ENCODE data around the gene DDX10. TPM values are rescaled to one million over a fixed set of nuclear protein-coding genes. Genes with fewer than 3 reads are reported as not detected.

Gene DDX10
- polyA plus RNA-seq, 1 donor from 2014 or later, result 15.9 TPM

DNA sequence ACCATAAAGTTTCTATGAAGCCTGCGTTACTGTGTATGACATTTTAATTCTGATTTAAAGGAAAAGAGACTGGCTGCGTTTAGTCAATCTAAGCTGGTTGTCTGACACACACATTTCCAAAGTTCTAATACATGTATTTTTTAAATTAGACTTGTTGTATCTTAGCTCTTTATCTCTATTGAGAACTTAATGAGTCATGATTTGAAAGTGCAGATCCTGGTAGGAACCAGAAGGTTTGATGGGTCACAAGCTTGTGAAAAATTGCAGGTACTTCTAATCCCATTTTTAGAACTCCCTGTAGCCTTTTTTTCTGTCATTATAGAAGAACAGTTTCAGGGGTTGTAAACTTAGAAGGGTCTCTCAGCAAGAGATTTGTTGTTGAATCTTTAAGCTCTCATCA lies 210.3 kb downstream of the DDX10 start:
- no peak for TF ChIP-seq SMC3 (conservative IDR thresholded peaks at IDR 0.05; ENCODE audit: poor library complexity)
- Histone ChIP-seq H3F3A (ENCODE audit: insufficient read depth, low read length, poor library complexity, severe bottlenecking) (no peaks in the 10 kb centered on the region), H2AFZ (ENCODE audit: low read depth, low read length) (no peak overlapping the region), H3K9me3 (ENCODE audit: low read length) (no peaks in the 10 kb centered on the region), H3K9ac (ENCODE audit: low read length) (no peak overlapping the region), H3K4me2 (ENCODE audit: low read length) (no peak overlapping the region), H3K36me3 (ENCODE audit: insufficient read depth, low read length) (no peaks in the 10 kb centered on the region), H3K4me3 (ENCODE audit: low read length) (no peak overlapping the region), H3K79me2 (replicated peaks; ENCODE audit: insufficient read depth, low read length) (no peaks in the 10 kb centered on the region), H4K20me1 (ENCODE audit: insufficient read depth) (no peaks in the 10 kb centered on the region), H3K9me2 (ENCODE audit: insufficient read depth, low read length) (no peaks in the 10 kb centered on the region), H3K27me3 (ENCODE audit: insufficient read depth, low read depth, low read length) (no peaks in the 10 kb centered on the region), H3K27ac (ENCODE audit: low read length) (no peak overlapping the region)

DNA sequence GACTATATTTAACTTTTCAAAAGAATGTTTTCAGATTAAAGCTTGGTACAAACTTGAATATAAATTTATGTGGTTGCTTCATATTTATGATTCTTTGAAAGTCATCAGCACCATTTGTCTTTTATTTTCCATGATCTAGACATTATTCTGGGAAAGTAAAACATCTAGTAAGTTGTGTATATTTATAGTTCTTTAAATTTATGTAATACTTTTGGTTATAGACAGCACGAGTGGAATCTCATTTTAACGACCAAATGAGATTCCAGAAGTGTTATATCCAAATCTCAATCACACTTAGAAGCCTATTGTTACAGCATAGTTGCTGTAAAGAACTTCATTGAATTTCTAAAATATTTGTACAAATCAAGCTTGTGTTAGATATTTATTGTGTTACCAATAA lies 212.3 kb downstream of the DDX10 start:
- Histone ChIP-seq H3K79me2 (replicated peaks; ENCODE audit: insufficient read depth, low read length) (no peaks in the 10 kb centered on the region), H3K27ac (ENCODE audit: low read length) (no peak overlapping the region), H2AFZ (ENCODE audit: low read depth, low read length) (no peak overlapping the region), H3K9me2 (ENCODE audit: insufficient read depth, low read length) (no peaks in the 10 kb centered on the region), H3K27me3 (ENCODE audit: insufficient read depth, low read depth, low read length) (no peaks in the 10 kb centered on the region), H3K4me3 (ENCODE audit: low read length) (no peak overlapping the region), H3K9ac (ENCODE audit: low read length) (no peak overlapping the region), H3K4me2 (ENCODE audit: low read length) (no peak overlapping the region), H3K9me3 (ENCODE audit: low read length) (no peaks in the 10 kb centered on the region), H4K20me1 (ENCODE audit: insufficient read depth) (no peaks in the 10 kb centered on the region), H3F3A (ENCODE audit: insufficient read depth, low read length, poor library complexity, severe bottlenecking) (peaks cover 2% of the 10 kb centered on the region), H3K36me3 (ENCODE audit: insufficient read depth, low read length) (no peaks in the 10 kb centered on the region)
- no peak for TF ChIP-seq EP300 (conservative IDR thresholded peaks at IDR 0.05; ENCODE audit: poor library complexity, severe bottlenecking)
- TF ChIP-seq POLR2AphosphoS5 (IDR thresholded peaks at IDR 0.05), result no peak
- TF ChIP-seq RAD21 (conservative IDR thresholded peaks at IDR 0.05), result no peak
- no peak for TF ChIP-seq TAF1 (IDR thresholded peaks at IDR 0.05; ENCODE audit: low read depth)
- TF ChIP-seq EZH2 (IDR thresholded peaks at IDR 0.05; ENCODE audit: borderline replicate concordance, insufficient read depth, low read length, poor library complexity, severe bottlenecking), result no peak
- TF ChIP-seq, protein P1, sequence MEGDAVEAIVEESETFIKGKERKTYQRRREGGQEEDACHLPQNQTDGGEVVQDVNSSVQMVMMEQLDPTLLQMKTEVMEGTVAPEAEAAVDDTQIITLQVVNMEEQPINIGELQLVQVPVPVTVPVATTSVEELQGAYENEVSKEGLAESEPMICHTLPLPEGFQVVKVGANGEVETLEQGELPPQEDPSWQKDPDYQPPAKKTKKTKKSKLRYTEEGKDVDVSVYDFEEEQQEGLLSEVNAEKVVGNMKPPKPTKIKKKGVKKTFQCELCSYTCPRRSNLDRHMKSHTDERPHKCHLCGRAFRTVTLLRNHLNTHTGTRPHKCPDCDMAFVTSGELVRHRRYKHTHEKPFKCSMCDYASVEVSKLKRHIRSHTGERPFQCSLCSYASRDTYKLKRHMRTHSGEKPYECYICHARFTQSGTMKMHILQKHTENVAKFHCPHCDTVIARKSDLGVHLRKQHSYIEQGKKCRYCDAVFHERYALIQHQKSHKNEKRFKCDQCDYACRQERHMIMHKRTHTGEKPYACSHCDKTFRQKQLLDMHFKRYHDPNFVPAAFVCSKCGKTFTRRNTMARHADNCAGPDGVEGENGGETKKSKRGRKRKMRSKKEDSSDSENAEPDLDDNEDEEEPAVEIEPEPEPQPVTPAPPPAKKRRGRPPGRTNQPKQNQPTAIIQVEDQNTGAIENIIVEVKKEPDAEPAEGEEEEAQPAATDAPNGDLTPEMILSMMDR (IDR thresholded peaks at IDR 0.05; ENCODE audit: poor library complexity, severe bottlenecking), result no peak
- no peak for TF ChIP-seq SMC3 (conservative IDR thresholded peaks at IDR 0.05; ENCODE audit: poor library complexity)
- TF ChIP-seq MXI1 (conservative IDR thresholded peaks at IDR 0.05; ENCODE audit: poor library complexity, severe bottlenecking), result no peak
- TF ChIP-seq, protein P2, sequence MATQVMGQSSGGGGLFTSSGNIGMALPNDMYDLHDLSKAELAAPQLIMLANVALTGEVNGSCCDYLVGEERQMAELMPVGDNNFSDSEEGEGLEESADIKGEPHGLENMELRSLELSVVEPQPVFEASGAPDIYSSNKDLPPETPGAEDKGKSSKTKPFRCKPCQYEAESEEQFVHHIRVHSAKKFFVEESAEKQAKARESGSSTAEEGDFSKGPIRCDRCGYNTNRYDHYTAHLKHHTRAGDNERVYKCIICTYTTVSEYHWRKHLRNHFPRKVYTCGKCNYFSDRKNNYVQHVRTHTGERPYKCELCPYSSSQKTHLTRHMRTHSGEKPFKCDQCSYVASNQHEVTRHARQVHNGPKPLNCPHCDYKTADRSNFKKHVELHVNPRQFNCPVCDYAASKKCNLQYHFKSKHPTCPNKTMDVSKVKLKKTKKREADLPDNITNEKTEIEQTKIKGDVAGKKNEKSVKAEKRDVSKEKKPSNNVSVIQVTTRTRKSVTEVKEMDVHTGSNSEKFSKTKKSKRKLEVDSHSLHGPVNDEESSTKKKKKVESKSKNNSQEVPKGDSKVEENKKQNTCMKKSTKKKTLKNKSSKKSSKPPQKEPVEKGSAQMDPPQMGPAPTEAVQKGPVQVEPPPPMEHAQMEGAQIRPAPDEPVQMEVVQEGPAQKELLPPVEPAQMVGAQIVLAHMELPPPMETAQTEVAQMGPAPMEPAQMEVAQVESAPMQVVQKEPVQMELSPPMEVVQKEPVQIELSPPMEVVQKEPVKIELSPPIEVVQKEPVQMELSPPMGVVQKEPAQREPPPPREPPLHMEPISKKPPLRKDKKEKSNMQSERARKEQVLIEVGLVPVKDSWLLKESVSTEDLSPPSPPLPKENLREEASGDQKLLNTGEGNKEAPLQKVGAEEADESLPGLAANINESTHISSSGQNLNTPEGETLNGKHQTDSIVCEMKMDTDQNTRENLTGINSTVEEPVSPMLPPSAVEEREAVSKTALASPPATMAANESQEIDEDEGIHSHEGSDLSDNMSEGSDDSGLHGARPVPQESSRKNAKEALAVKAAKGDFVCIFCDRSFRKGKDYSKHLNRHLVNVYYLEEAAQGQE (IDR thresholded peaks at IDR 0.05; ENCODE audit: borderline replicate concordance), result no peak

DNA sequence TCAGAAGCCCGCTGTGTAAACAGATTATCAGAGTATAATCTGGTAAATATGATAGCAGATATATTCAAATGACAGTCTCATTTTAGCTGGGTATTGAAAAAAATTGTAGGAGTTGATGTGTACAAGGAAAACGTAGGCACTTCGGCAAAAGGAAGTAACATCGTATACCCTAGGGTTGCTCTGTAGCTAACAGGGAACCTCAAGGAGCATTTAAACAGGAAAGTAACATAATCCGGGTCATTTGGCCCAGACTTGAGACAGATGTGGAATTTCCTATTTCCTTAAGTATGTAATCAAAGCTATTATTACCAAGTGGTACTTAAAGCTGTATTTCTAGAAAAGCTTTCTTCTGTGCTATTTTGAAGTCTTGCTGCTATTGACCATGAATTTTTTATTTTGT lies 215.6 kb downstream of the DDX10 start:
- Histone ChIP-seq H3F3A (ENCODE audit: insufficient read depth, low read length, poor library complexity, severe bottlenecking) (peaks cover 2% of the 10 kb centered on the region), H4K20me1 (ENCODE audit: insufficient read depth) (no peaks in the 10 kb centered on the region)
- no peak for TF ChIP-seq EP300 (conservative IDR thresholded peaks at IDR 0.05; ENCODE audit: poor library complexity, severe bottlenecking)
- TF ChIP-seq MXI1 (conservative IDR thresholded peaks at IDR 0.05; ENCODE audit: poor library complexity, severe bottlenecking), result no peak
- TF ChIP-seq, protein P1 (IDR thresholded peaks at IDR 0.05; ENCODE audit: poor library complexity, severe bottlenecking), result no peak
- TF ChIP-seq, protein P2 (IDR thresholded peaks at IDR 0.05; ENCODE audit: borderline replicate concordance), result no peak
- TF ChIP-seq POLR2AphosphoS5 (IDR thresholded peaks at IDR 0.05), result no peak
- TF ChIP-seq EZH2 (IDR thresholded peaks at IDR 0.05; ENCODE audit: borderline replicate concordance, insufficient read depth, low read length, poor library complexity, severe bottlenecking), result no peak
- no peak for TF ChIP-seq RAD21 (conservative IDR thresholded peaks at IDR 0.05)
- TF ChIP-seq TAF1 (IDR thresholded peaks at IDR 0.05; ENCODE audit: low read depth), result no peak
- no peak for TF ChIP-seq SMC3 (conservative IDR thresholded peaks at IDR 0.05; ENCODE audit: poor library complexity)

More for the DNA sequence above, 215.6 kb downstream of the DDX10 start:
- Histone ChIP-seq H3K9me2 (ENCODE audit: insufficient read depth, low read length) (no peaks in the 10 kb centered on the region), H3K27me3 (ENCODE audit: insufficient read depth, low read depth, low read length) (no peaks in the 10 kb centered on the region), H3K4me2 (ENCODE audit: low read length) (no peak overlapping the region), H3K9ac (ENCODE audit: low read length) (no peak overlapping the region), H3K79me2 (replicated peaks; ENCODE audit: insufficient read depth, low read length) (no peaks in the 10 kb centered on the region), H3K9me3 (ENCODE audit: low read length) (no peaks in the 10 kb centered on the region), H3K27ac (ENCODE audit: low read length) (no peak overlapping the region), H2AFZ (ENCODE audit: low read depth, low read length) (no peak overlapping the region), H3K4me3 (ENCODE audit: low read length) (no peak overlapping the region), H3K36me3 (ENCODE audit: insufficient read depth, low read length) (no peaks in the 10 kb centered on the region)
